ENCODE results near the gene STPG3.

- TF ChIP-seq CTCF (optimal IDR thresholded peaks at IDR 0.05 in 1 of 3, IDR thresholded peaks at IDR 0.05 in 1 of 3, conservative IDR thresholded peaks at IDR 0.05 in 1 of 3; ENCODE audit: extremely low read depth in 1 of 3, insufficient read depth in 2 of 3, low read length in 3 of 3), result no peak
- no peak for TF ChIP-seq EZH2 (IDR thresholded peaks at IDR 0.05; ENCODE audit: low read length)
These were observed 48.9 kb downstream of the STPG3 start for GRCh38 chr9:137299938-137300337.
